Calu3 (cell line): Measurements from ENCODE around the gene VTI1B. TPM values are rescaled to one million over a fixed set of nuclear protein-coding genes. Genes with fewer than 3 reads are reported as not detected.
A peak's percentile ranks its signal among the peaks of the same experiment; 100 is the strongest.
"Not testable (repeated sequence)": the region's sequence is repeated elsewhere in the genome, so short reads cannot be mapped to it uniquely, and the experiment has no call there.

ENCODE experiments used
- BruUV-seq: library from RNA; stranded (reverse); fragments of 400-500 nt; replicated peaks from 2 replicates; lab custom pipeline; 2021; lab: Mats Ljungman, UMichigan
- CTCF ChIA-PET: fragments of 300-600 bp; sonication (Branson Sonifier 250); formaldehyde crosslinking; loops from one replicate; lab custom pipeline; 2022; ENCODE audit warnings: antibody characterized with exemption; lab: Charles Lee
- DNase-seq: peaks from one replicate; pipeline ENCODE4 v3.0.0; 2022
- H3K27ac Mint-ChIP-seq: one replicate; pipeline ENCODE4 v1.8.0; 2022; ENCODE audit warnings: mixed read lengths; ENCODE audit not compliant: unreplicated experiment
- H3K27me3 Mint-ChIP-seq: one replicate; pipeline ENCODE4 v1.8.0; 2022; ENCODE audit warnings: mixed read lengths; ENCODE audit not compliant: unreplicated experiment
- H3K36me3 Mint-ChIP-seq: one replicate; pipeline ENCODE4 v1.8.0; 2022; ENCODE audit warnings: mild to moderate bottlenecking, moderate library complexity, mixed read lengths; ENCODE audit not compliant: insufficient read depth, unreplicated experiment
- H3K4me1 Mint-ChIP-seq: one replicate; pipeline ENCODE4 v1.8.0; 2022; ENCODE audit warnings: mild to moderate bottlenecking, low read depth, mixed read lengths; ENCODE audit not compliant: unreplicated experiment
- H3K4me3 Mint-ChIP-seq: one replicate; pipeline ENCODE4 v1.8.0; 2022; ENCODE audit warnings: mild to moderate bottlenecking, low read depth, moderate library complexity, mixed read lengths; ENCODE audit not compliant: unreplicated experiment
- H3K9me3 Mint-ChIP-seq: one replicate; pipeline ENCODE4 v1.8.0; 2022; ENCODE audit warnings: low read depth, mixed read lengths; ENCODE audit not compliant: unreplicated experiment
- CTCF ChIP-seq: fragments of 200-600 bp; IDR thresholded peaks from one replicate; pipeline ENCODE4 v1.8.0; 2022; ENCODE audit warnings: antibody characterized with exemption; ENCODE audit not compliant: unreplicated experiment
- intact Hi-C: fragments of 100-400 bp; cut with micrococcal nuclease; formaldehyde crosslinking; loops from one replicate; pipeline ENCODE4 v1.10.0; 2022; ENCODE audit not compliant: unreplicated experiment
- total RNA-seq: library from RNA; stranded (reverse); gene quantifications from 2 replicates; pipeline ENCODE4 v1.2.3, GENCODE V29; 2022

VTI1B gene
- total RNA-seq, 1 experiment from 2014 or later = 75.5 TPM

GRCh38 chr14:67705211-67705610, 30.8 kb upstream of the VTI1B start:
- peaks cover 16% of the 10 kb centered on the region for H3K4me1 Mint-ChIP-seq
- H3K4me3 Mint-ChIP-seq = no peak overlapping the region
- peak overlapping the region; percentile 78 for H3K27ac Mint-ChIP-seq
- H3K36me3 Mint-ChIP-seq = no peaks in the 10 kb centered on the region
- TF ChIP-seq CTCF = no peak
- peak; percentile 44 for DNase-seq
- H3K27me3 Mint-ChIP-seq = no peaks in the 10 kb centered on the region
- CTCF ChIA-PET = interaction anchor here (0.6 to 2.3 kb wide), 15 partner anchors 10 to 278 kb away, joined by 3 to 31 read pairs (median 15); partner anchors contain the start of genes ARG2, PIGH, PLEKHH1 and RDH11
- intact Hi-C loops = loop anchor here (2.0 to 10.0 kb wide), 2 partner anchors 86 to 270 kb away; partner anchors contain the start of gene ARG2
- no TSS peak for BruUV-seq
- H3K9me3 Mint-ChIP-seq = no peaks in the 10 kb centered on the region

- H3K36me3 Mint-ChIP-seq = no peaks in the 10 kb centered on the region
- peak; percentile 50 for TF ChIP-seq CTCF
- no peaks in the 10 kb centered on the region for H3K9me3 Mint-ChIP-seq
- intact Hi-C loops = loop anchor here (1.0 to 10.0 kb wide), 5 partner anchors 37 to 270 kb away; partner anchors contain the start of gene ARG2
- peak; percentile 62 for DNase-seq
- no TSS peak for BruUV-seq
- H3K4me1 Mint-ChIP-seq = peaks cover 16% of the 10 kb centered on the region
- peak overlapping the region; percentile 78 for H3K27ac Mint-ChIP-seq
- CTCF ChIA-PET = interaction anchor here (0.6 to 2.3 kb wide), 24 partner anchors 10 to 542 kb away, joined by 3 to 31 read pairs (median 5); partner anchors contain the start of genes ARG2, PIGH, PLEKHH1 and RDH11
- peak overlapping the region; percentile 49 for H3K4me3 Mint-ChIP-seq
- no peaks in the 10 kb centered on the region for H3K27me3 Mint-ChIP-seq
Measured at GRCh38 chr14:67704484-67705089, 30.2 kb upstream of the VTI1B start.

GRCh38 chr14:67703997-67704396, 29.6 kb upstream of the VTI1B start:
- no peak overlapping the region for H3K27ac Mint-ChIP-seq
- H3K9me3 Mint-ChIP-seq = no peaks in the 10 kb centered on the region
- CTCF ChIA-PET = interaction anchor here (1.0 to 2.3 kb wide), 22 partner anchors 9 to 542 kb away, joined by 3 to 31 read pairs (median 6); partner anchors contain the start of genes ARG2, PIGH, PLEKHH1 and RDH11
- no TSS peak for BruUV-seq
- H3K4me1 Mint-ChIP-seq = peaks cover 16% of the 10 kb centered on the region
- no peaks in the 10 kb centered on the region for H3K27me3 Mint-ChIP-seq
- TF ChIP-seq CTCF = no peak
- H3K36me3 Mint-ChIP-seq = no peaks in the 10 kb centered on the region
- H3K4me3 Mint-ChIP-seq = no peak overlapping the region
- DNase-seq = no peak
- intact Hi-C loops = loop anchor here (1.0 to 10.0 kb wide), 5 partner anchors 37 to 269 kb away; partner anchors contain the start of gene ARG2

GRCh38 chr14:67701492-67701891, 27.1 kb upstream of the VTI1B start, which contains the start of gene RDH12:
Gene RDH12, plus strand, starts transcription at chr14:67701886. Its CDS starts 20,757 bp downstream, at chr14:67722643.
- H3K27ac Mint-ChIP-seq, DNase-seq, BruUV-seq, H3K36me3 Mint-ChIP-seq, H3K27me3 Mint-ChIP-seq, H3K9me3 Mint-ChIP-seq, H3K4me3 Mint-ChIP-seq: not testable (repeated sequence)
- intact Hi-C loops = loop anchor here (5.0 to 10.0 kb wide), 3 partner anchors 34 to 267 kb away; no protein-coding TSS in a partner anchor
- peaks cover 16% of the 10 kb centered on the region for H3K4me1 Mint-ChIP-seq
- CTCF ChIA-PET = interaction anchor here (0.7 kb wide), 1 partner anchor 274 kb away, joined by 4 read pairs; no protein-coding TSS in a partner anchor
